HepG2 (cell line): ENCODE data around the gene HINFP. TPM values are rescaled to one million over a fixed set of nuclear protein-coding genes. Genes with fewer than 3 reads are reported as not detected.
"Not testable (repeated sequence)": the region's sequence is repeated elsewhere in the genome, so short reads cannot be mapped to it uniquely, and the experiment has no call there.

Experiments used
- ATAC-seq: fragments of 200-7000 bp; cut with Tn5 transposase; 3 replicates; pipeline ENCODE4 v1.9.1; 2020; ENCODE audit warnings: mild to moderate bottlenecking, moderate library complexity
- BruUV-seq: library from RNA; stranded (reverse); fragments of 400-500 nt; replicated peaks from 2 replicates; lab custom pipeline; 2021; lab: Mats Ljungman, UMichigan
- CTCF ChIA-PET: fragments of 300-600 bp; formaldehyde crosslinking; extraction: SDS; loops from one replicate; lab custom pipeline; 2021; ENCODE audit warnings: low total read pairs, inconsistent platforms, low intra/inter-chr PET ratio; lab: Yijun Ruan, JAX
- POLR2A ChIA-PET: fragments of 350-600 bp; sonication (Branson Sonifier 250); formaldehyde crosslinking; loops from one replicate; lab custom pipeline; 2020; ENCODE audit warnings: antibody characterized with exemption, inconsistent platforms; lab: Yijun Ruan, JAX
- DNase-seq: peaks from one replicate; pipeline ENCODE4 v3.0.0-alpha.2; 2015; ENCODE audit warnings: low spot score
- FAIRE-seq: peaks from 3 replicates; lab custom pipeline; 2011; peaks lifted over from hg19 to GRCh38; lab: Jason Lieb, UNC
- H2AFZ ChIP-seq: one replicate; pipeline ENCODE4 v1.6.1; 2011; ENCODE audit warnings: low read length, inconsistent platforms
- H3K27ac ChIP-seq: fragments of 300-600 bp; 3 replicates; pipeline ENCODE4 v1.8.0; 2011; ENCODE audit warnings: mixed run types, mild to moderate bottlenecking, mixed read lengths, low read length, inconsistent platforms; ENCODE audit not compliant: insufficient read depth; ENCODE audit errors: extremely low read length
- H3K27me3 ChIP-seq, 2 experiments: fragments of 200-600 bp in 1 of 2; 2 replicates in 1 of 2; 3 replicates in 1 of 2; pipeline versions ENCODE4 v1.6.0 to v1.8.0; 2011; ENCODE audit warnings: low read length in 2 of 2, mild to moderate bottlenecking in 2 of 2, moderate library complexity in 2 of 2, inconsistent platforms in 1 of 2; ENCODE audit not compliant: insufficient read depth in 2 of 2, control insufficient read depth in 1 of 2
- H3K36me3 ChIP-seq, 2 experiments: fragments of 200-600 bp in 1 of 2; replicated peaks in 1 of 2; 2 replicates in 1 of 2; 3 replicates in 1 of 2; pipeline versions ENCODE4 v1.5.1 to v1.8.0; 2011; ENCODE audit warnings: low read length in 2 of 2, inconsistent platforms in 1 of 2; ENCODE audit not compliant: insufficient read depth in 2 of 2, control insufficient read depth in 1 of 2
- H3K4me1 ChIP-seq: 2 replicates; pipeline ENCODE4 v1.5.1; 2012; ENCODE audit warnings: low read length, inconsistent platforms; ENCODE audit not compliant: insufficient read depth
- H3K4me2 ChIP-seq: 2 replicates; pipeline ENCODE4 v1.6.0; 2011; ENCODE audit warnings: low read depth, low read length, inconsistent platforms
- H3K4me3 ChIP-seq, 3 experiments: fragments of 200-600 bp in 1 of 3; sonication (generic), shearing (Covaris generic) in 1 of 3; replicated peaks in 1 of 3; 2 replicates each; pipeline ENCODE4 v1.5.1; 2011 to 2016; ENCODE audit warnings: low read length in 3 of 3, inconsistent platforms in 2 of 3, low read depth in 2 of 3, mild to moderate bottlenecking in 2 of 3, control low read depth in 1 of 3, mixed read lengths in 1 of 3; ENCODE audit not compliant: insufficient read depth in 1 of 3
- H3K79me2 ChIP-seq: one replicate; pipeline ENCODE4 v1.6.1; 2011; ENCODE audit warnings: low read length, inconsistent platforms; ENCODE audit not compliant: insufficient read depth
- H3K9ac ChIP-seq: 2 replicates; pipeline ENCODE4 v1.6.0; 2011; ENCODE audit warnings: mild to moderate bottlenecking, low read depth, low read length, inconsistent platforms; ENCODE audit not compliant: insufficient read depth
- H3K9me3 ChIP-seq: 2 replicates; pipeline ENCODE4 v1.5.1; 2012; ENCODE audit warnings: mild to moderate bottlenecking, low read length
- H4K20me1 ChIP-seq: 2 replicates; pipeline ENCODE4 v1.6.0; 2011; ENCODE audit warnings: inconsistent platforms, mild to moderate bottlenecking, low read length, moderate library complexity; ENCODE audit not compliant: insufficient read depth
- BCL3 ChIP-seq: sonication (generic); formaldehyde crosslinking; IDR thresholded peaks from 2 replicates; pipeline ENCODE4 v1.5.1; 2020; ENCODE audit warnings: mild to moderate bottlenecking, missing genetic modification reagents, moderate library complexity
- SNAPC4 ChIP-seq: sonication (generic); formaldehyde crosslinking; IDR thresholded peaks from 2 replicates; pipeline ENCODE4 v1.4.0; 2020; ENCODE audit warnings: mild to moderate bottlenecking, missing genetic modification reagents
- ZBTB38 ChIP-seq: sonication (generic); formaldehyde crosslinking; IDR thresholded peaks from 2 replicates; pipeline ENCODE4 v1.5.1; 2020; ENCODE audit warnings: mild to moderate bottlenecking, missing genetic modification reagents
- ZFP36L1 ChIP-seq: sonication (generic); formaldehyde crosslinking; IDR thresholded peaks from 2 replicates; pipeline ENCODE4 v1.8.0; 2022; ENCODE audit warnings: mild to moderate bottlenecking, missing genetic modification reagents, moderate library complexity
- ZNF737 ChIP-seq: sonication (generic); formaldehyde crosslinking; IDR thresholded peaks from 2 replicates; pipeline ENCODE4 v1.5.0; 2020; ENCODE audit warnings: missing genetic modification reagents, mild to moderate bottlenecking, borderline replicate concordance
- ZNF770 ChIP-seq: sonication (generic); formaldehyde crosslinking; IDR thresholded peaks from 2 replicates; pipeline ENCODE4 v1.5.0; 2020; ENCODE audit warnings: mild to moderate bottlenecking, missing genetic modification reagents
- WGBS: methylation state at CpG from one replicate; pipeline ENCODE4 v1.1.6; 2017; ENCODE audit warnings: low lambda C conversion rate; 5-methylcytosine and 5-hydroxymethylcytosine counted together
- in situ Hi-C: cut with HindIII; loops from 2 replicates; pipeline ENCODE4 v1.10.0; 2017; ENCODE audit warnings: low pct_unique_long_range_greater_than_20kb; ENCODE audit not compliant: extremely low pct_ligation_motif_present
- intact Hi-C: fragments of 100-400 bp; cut with micrococcal nuclease; formaldehyde crosslinking; loops from one replicate; pipeline ENCODE4 v1.10.0; 2022; ENCODE audit not compliant: unreplicated experiment
- polyA plus RNA-seq, 8 experiments: library from polyadenylated mRNA; depleted of rRNA in 3 of 8; stranded (reverse) in 7 of 8; unstranded in 1 of 8; fragments of >200 nt; fragmentation: Illumina TruSeq in 4 of 8; extraction: Trizol in 4 of 8; gene quantifications; 2 replicates each; pipeline versions ENCODE4 v1.2.1 to v1.2.3, GENCODE V29; 2011 to 2016; ENCODE audit warnings: low read depth in 4 of 8, missing spikeins in 1 of 8, mixed read lengths in 1 of 8; ENCODE audit not compliant: insufficient read depth in 1 of 8
- total RNA-seq, 5 experiments: library from RNA; depleted of rRNA; stranded (reverse); fragments of >200 nt; fragmentation: Illumina TruSeq; extraction: Trizol; gene quantifications; 2 replicates each; pipeline ENCODE4 v1.2.3, GENCODE V29; 2016; ENCODE audit warnings: low read depth in 1 of 5

HINFP gene
- total and polyA plus RNA-seq, 2 of the 13 experiments (the other 11 are each of a cell fraction or from before 2014, with no cell fraction given): 15.1 to 21.4 TPM

- ChIA-PET CTCF (interaction anchor here (2.5 kb wide), 1 partner anchor 29 kb away, joined by 13 read pairs; no protein-coding TSS in a partner anchor), POLR2A (interaction anchor here (0.6 to 3.6 kb wide), 5 partner anchors 14 to 371 kb away, joined by 3 to 31 read pairs (median 3); partner anchors contain the start of genes HINFP, NHERF4 and VPS11)
- H3K36me3 ChIP-seq, intact Hi-C loops, BruUV-seq, in situ Hi-C loops, H4K20me1 ChIP-seq, H3K9me3 ChIP-seq, H3K27ac ChIP-seq, ATAC-seq, DNase-seq, FAIRE-seq, H3K79me2 ChIP-seq: not testable (repeated sequence)
- TF ChIP-seq ZNF770 (CRISPR knock-in tag): 0 out of 2 replicates have a peak, but pooled peaks have one; percentile 53
- Histone ChIP-seq H3K4me3 (peak overlapping the region in 1 of 3 experiments; percentile 33; a peak in 1 of 6 replicates), H2AFZ (peak overlapping the region; percentile 63), H3K9ac (peak overlapping the region; percentile 22; the same call in 1 of the 2 replicates), H3K4me1 (peaks cover 39% of the 10 kb centered on the region), H3K27me3 (peaks cover 0 to 10% of the 10 kb centered on the region in 2 experiments; a peak in 2 of 5 replicates), H3K4me2 (peak overlapping the region; percentile 78)
- 4% methylated on average over 10 of the region's 10 CpGs for WGBS
These were observed 45.7 kb downstream of the HINFP start for GRCh38 chr11:119167077-119167458.

- no TSS peak for BruUV-seq
- H3K27me3 ChIP-seq: peaks cover 0 to 5% of the 10 kb centered on the region in 2 experiments; a peak in 1 of 5 replicates
- CTCF ChIA-PET: interaction anchor here (2.5 kb wide), 1 partner anchor 29 kb away, joined by 13 read pairs; no protein-coding TSS in a partner anchor
- WGBS: 9% methylated on average over 6 of the region's 6 CpGs
- H3K27ac ChIP-seq: no peak overlapping the region
- peak; percentile 36 for DNase-seq
- ATAC-seq: peak; percentile 75
- H3K4me2 ChIP-seq: peak overlapping the region; percentile 78
- H3K9me3 ChIP-seq: no peaks in the 10 kb centered on the region
- H3K36me3 ChIP-seq: no peaks in the 10 kb centered on the region
- no peak overlapping the region for H2AFZ ChIP-seq
- intact Hi-C loops: loop anchor here (1.0 kb wide), 1 partner anchor 29 kb away; no protein-coding TSS in a partner anchor
- H3K79me2 ChIP-seq: no peaks in the 10 kb centered on the region
- peak overlapping the region; percentile 16; the same call in 1 of the 2 replicates for H3K9ac ChIP-seq
- peak overlapping the region in 2 of 3 experiments; percentile 65 to 94; a peak in 4 of 6 replicates for H3K4me3 ChIP-seq
- POLR2A ChIA-PET: interaction anchor here (0.9 to 3.6 kb wide), 7 partner anchors 15 to 100 kb away, joined by 3 to 31 read pairs (median 10); partner anchors contain the start of genes C2CD2L, CBL, DPAGT1 and HINFP
- in situ Hi-C loops: no loop called here
- no peak for FAIRE-seq
- H3K4me1 ChIP-seq: peaks cover 39% of the 10 kb centered on the region
- no peaks in the 10 kb centered on the region for H4K20me1 ChIP-seq
- TF ChIP-seq ZNF737: 0 out of 2 replicates have a peak, but pooled peaks have one; percentile 31
- 0 out of 2 replicates have a peak, but pooled peaks have one; percentile 31 for TF ChIP-seq ZFP36L1
- TF ChIP-seq BCL3 (CRISPR knock-in tag): no peak
- 0 out of 2 replicates have a peak, but pooled peaks have one; percentile 6 for TF ChIP-seq ZBTB38 (CRISPR knock-in tag)
- TF ChIP-seq SNAPC4 (CRISPR knock-in tag): 0 out of 2 replicates have a peak, but pooled peaks have one; percentile 11
These were observed 46.6 kb downstream of the HINFP start for GRCh38 chr11:119167933-119168332.
